KBM-7 (cell line): Measurements from ENCODE around the gene VSX1.

Experiments used
- DNase-seq: peaks from one replicate; pipeline ENCODE4 v3.0.0-alpha.2; 2015
- in situ Hi-C: fragments of 300-500 bp; cut with MboI; formaldehyde crosslinking; loops from 2 replicates; pipeline ENCODE4 v1.14.3; 2020; ENCODE audit warnings: low sequenced_read_pairs, low pct_unique_long_range_greater_than_20kb, mixed read lengths

VSX1 gene

GRCh38 chr20:25081730-25082497, at the start of gene VSX1:
TSS of gene VSX1 (minus strand) at chr20:25082141. CDS start at chr20:25082096, 45 bp downstream.
- in situ Hi-C loops: no loop called here
- DNase-seq: no peak

- in situ Hi-C loops: no loop called here
- DNase-seq: no peak
Measured at GRCh38 chr20:25129908-25130307, 48.0 kb upstream of the VSX1 start.

- DNase-seq: no peak
Measured at GRCh38 chr20:25129428-25129827, 47.5 kb upstream of the VSX1 start.

GRCh38 chr20:25128649-25129048, 46.7 kb upstream of the VSX1 start:
- in situ Hi-C loops: no loop called here
- no peak for DNase-seq

More at GRCh38 chr20:25129428-25129827, 47.5 kb upstream of the VSX1 start:
- in situ Hi-C loops: no loop called here

GRCh38 chr20:25127761-25128537, 46.0 kb upstream of the VSX1 start:
- in situ Hi-C loops: no loop called here

GRCh38 chr20:25126204-25127029, 44.5 kb upstream of the VSX1 start:
- DNase-seq: no peak
- in situ Hi-C loops: no loop called here

More at GRCh38 chr20:25127761-25128537, 46.0 kb upstream of the VSX1 start:
- DNase-seq: no peak

- DNase-seq: no peak
- in situ Hi-C loops: no loop called here
Measured at GRCh38 chr20:25125636-25126035, 43.7 kb upstream of the VSX1 start.

GRCh38 chr20:25120920-25121319, 39.0 kb upstream of the VSX1 start:
- no peak for DNase-seq
- in situ Hi-C loops: no loop called here

- no peak for DNase-seq
- in situ Hi-C loops: no loop called here
Measured at GRCh38 chr20:25120457-25120856, 38.5 kb upstream of the VSX1 start.

GRCh38 chr20:25118529-25118928, 36.6 kb upstream of the VSX1 start:
- in situ Hi-C loops: no loop called here
- no peak for DNase-seq

- no peak for DNase-seq
- in situ Hi-C loops: no loop called here
Measured at GRCh38 chr20:25117990-25118389, 36.0 kb upstream of the VSX1 start.

GRCh38 chr20:25116739-25117458, 35.0 kb upstream of the VSX1 start:
- in situ Hi-C loops: no loop called here

GRCh38 chr20:25103526-25103925, 21.6 kb upstream of the VSX1 start:
- no peak for DNase-seq
- in situ Hi-C loops: no loop called here

More at GRCh38 chr20:25116739-25117458, 35.0 kb upstream of the VSX1 start:
- DNase-seq: peak; percentile 3

- DNase-seq: no peak
Measured at GRCh38 chr20:25100914-25101313, 19.0 kb upstream of the VSX1 start.

GRCh38 chr20:25099601-25100140, 17.7 kb upstream of the VSX1 start:
- in situ Hi-C loops: no loop called here

More at GRCh38 chr20:25100914-25101313, 19.0 kb upstream of the VSX1 start:
- in situ Hi-C loops: no loop called here

GRCh38 chr20:25097498-25097897, 15.6 kb upstream of the VSX1 start:
- in situ Hi-C loops: no loop called here

More at GRCh38 chr20:25099601-25100140, 17.7 kb upstream of the VSX1 start:
- no peak for DNase-seq

GRCh38 chr20:25090492-25091429, 8.8 kb upstream of the VSX1 start:
- DNase-seq: no peak

More at GRCh38 chr20:25097498-25097897, 15.6 kb upstream of the VSX1 start:
- no peak for DNase-seq

More at GRCh38 chr20:25090492-25091429, 8.8 kb upstream of the VSX1 start:
- in situ Hi-C loops: no loop called here
